T-cell (primary cell): ENCODE data around the gene PATZ1. TPM values are rescaled to one million over a fixed set of nuclear protein-coding genes. Genes with fewer than 3 reads are reported as not detected.

Source experiments
- ATAC-seq, 4 experiments: fragments of 200-7000 bp in 3 of 4; fragments of 150-1000 bp in 1 of 4; cut with Tn5 transposase; replicated peaks in 1 of 4; 1 replicate in 3 of 4; 2 replicates in 1 of 4; pipeline ENCODE4 v1.10.0; 2021; ENCODE audit warnings: moderate library complexity in 3 of 4, mild to moderate bottlenecking in 2 of 4, moderate number of reproducible peaks in 1 of 4
- CTCF ChIA-PET, 2 donors: fragments of 300-600 bp; sonication (Branson Sonifier 250); formaldehyde crosslinking; loops; one replicate each; lab custom pipeline; 2022; ENCODE audit warnings: antibody characterized with exemption in 2 of 2; lab: Charles Lee
- POLR2A ChIA-PET, 2 donors: fragments of 300-600 bp; sonication (Branson Sonifier 250); formaldehyde crosslinking; loops; one replicate each; lab custom pipeline; 2022; ENCODE audit warnings: antibody characterized with exemption in 2 of 2; lab: Charles Lee
- DNase-seq, 35 experiments: peaks; one replicate each; pipeline versions ENCODE4 v3.0.0 to v3.0.0-alpha.2; 2013 to 2023
- H3K27ac ChIP-seq: one replicate; pipeline ENCODE4 v1.5.1; 2013; ENCODE audit warnings: low read length
- H3K27me3 ChIP-seq, 2 experiments: replicated peaks in 1 of 2; 1 replicate in 1 of 2; 2 replicates in 1 of 2; pipeline versions ENCODE4 v1.6.1 to v1.7.0; 2013; ENCODE audit warnings: low read length in 1 of 2, mixed read lengths in 1 of 2; ENCODE audit not compliant: control insufficient read depth in 2 of 2, insufficient read depth in 2 of 2; ENCODE audit errors: extremely low read depth in 1 of 2
- H3K36me3 ChIP-seq, 2 donors: 1 replicate in 1 of 2; 2 replicates in 1 of 2; pipeline versions ENCODE4 v1.6.1 to v1.7.0; 2013; ENCODE audit warnings: low read length in 1 of 2; ENCODE audit not compliant: control insufficient read depth in 2 of 2, insufficient read depth in 1 of 2; ENCODE audit errors: extremely low read depth in 1 of 2
- H3K4me1 ChIP-seq, 2 experiments: 1 replicate in 1 of 2; 2 replicates in 1 of 2; pipeline versions ENCODE4 v1.6.1 to v1.7.0; 2013; ENCODE audit warnings: low read length in 2 of 2, mixed read lengths in 1 of 2; ENCODE audit not compliant: insufficient read depth in 2 of 2, control insufficient read depth in 1 of 2; ENCODE audit errors: extremely low read depth in 1 of 2
- H3K4me3 ChIP-seq, 2 donors: 1 replicate in 1 of 2; 2 replicates in 1 of 2; pipeline versions ENCODE4 v1.5.1 to v1.7.0; 2013; ENCODE audit warnings: mild to moderate bottlenecking in 2 of 2, low read length in 1 of 2, moderate library complexity in 1 of 2; ENCODE audit not compliant: control insufficient read depth in 1 of 2; ENCODE audit errors: extremely low read depth in 1 of 2
- H3K9me3 ChIP-seq: 2 replicates; pipeline ENCODE4 v1.7.0; 2013
- H3K27ac Mint-ChIP-seq, 2 donors: one replicate each; pipeline ENCODE4 v1.8.0; 2020 to 2021; ENCODE audit warnings: mild to moderate bottlenecking in 2 of 2, mixed read lengths in 2 of 2
- H3K27me3 Mint-ChIP-seq, 2 donors: one replicate each; pipeline ENCODE4 v1.8.0; 2021 to 2022; ENCODE audit warnings: mixed read lengths in 2 of 2
- H3K36me3 Mint-ChIP-seq: one replicate; pipeline ENCODE4 v1.8.0; 2021; ENCODE audit warnings: mixed read lengths
- H3K4me1 Mint-ChIP-seq, 3 donors: one replicate each; pipeline ENCODE4 v1.8.0; 2020 to 2022; ENCODE audit warnings: mixed read lengths in 3 of 3, mild to moderate bottlenecking in 1 of 3
- H3K4me3 Mint-ChIP-seq, 3 donors: one replicate each; pipeline ENCODE4 v1.8.0; 2020 to 2022; ENCODE audit warnings: mild to moderate bottlenecking in 3 of 3, mixed read lengths in 3 of 3, moderate library complexity in 3 of 3
- H3K9me3 Mint-ChIP-seq, 3 donors: one replicate each; pipeline ENCODE4 v1.8.0; 2020 to 2022; ENCODE audit warnings: mixed read lengths in 3 of 3
- WGBS: methylation state at CpG from one replicate; pipeline ENCODE4 v1.1.5; 2013; ENCODE audit warnings: missing lambda C conversion rate; ENCODE audit not compliant: insufficient coverage; 5-methylcytosine and 5-hydroxymethylcytosine counted together
- total RNA-seq, 35 experiments: library from RNA in 6 of 35; stranded (reverse) in 6 of 35; fragments of 120-200 nt in 1 of 35; gene quantifications; one replicate each; pipeline versions ENCODE4 v1.2.1 to v1.2.4 and lab custom pipeline; 2013 to 2026

The PATZ1 gene
- total RNA-seq, 5 donors from 2014 or later (not counting 1 experiment from before 2014, with no cell fraction given), result 53.1 to 56.7 (median 54.6) TPM

DNA sequence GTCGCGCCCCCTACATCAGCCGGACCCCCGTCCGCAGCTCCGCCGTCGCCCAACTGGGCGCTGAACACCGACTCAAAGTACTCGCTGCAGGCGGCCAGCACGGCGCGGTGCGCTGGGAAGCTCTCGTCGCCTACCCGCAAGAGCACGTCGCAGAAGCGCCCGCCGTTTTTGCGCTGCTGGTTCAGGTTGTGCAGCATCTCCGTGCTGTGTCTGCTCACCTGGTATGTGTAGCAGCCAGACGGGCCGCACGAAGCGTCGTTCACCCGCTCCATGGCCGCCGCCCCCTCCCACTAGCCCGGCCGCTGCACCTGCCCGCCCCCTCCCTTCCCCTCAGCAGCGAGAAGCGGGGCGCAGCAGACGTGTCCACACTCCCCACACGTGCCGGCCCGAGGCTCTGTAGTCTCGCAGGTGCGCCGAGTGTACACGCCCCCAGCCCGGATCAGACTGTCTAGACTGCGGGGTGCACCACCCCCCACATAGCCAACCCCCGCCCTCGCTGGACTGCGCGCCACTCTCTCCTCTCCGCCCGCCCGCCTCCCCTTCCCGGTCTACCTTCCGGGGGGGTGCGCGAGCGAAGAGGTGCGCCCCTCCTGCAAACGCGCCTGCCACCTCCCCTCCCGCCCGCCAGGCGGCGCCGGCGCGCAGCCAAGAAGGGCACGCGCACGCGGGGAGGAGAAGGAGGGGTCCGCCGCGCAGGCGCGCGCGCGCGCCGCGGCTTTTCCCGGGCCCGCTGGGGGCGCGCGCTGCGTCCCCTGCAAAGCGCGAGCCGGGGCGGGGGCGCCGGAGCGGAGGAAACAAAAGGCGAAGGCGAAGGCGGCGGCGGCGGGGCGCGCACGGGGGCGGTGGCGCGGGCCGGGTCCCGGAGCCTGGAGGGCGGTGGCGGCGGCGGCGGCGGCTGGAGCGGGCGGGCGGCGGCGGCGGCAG lies 553 bp downstream of the PATZ1 start:
- H3K27ac ChIP-seq, result peak overlapping the region; percentile 36
- H3K27me3 ChIP-seq, result no peaks in the 10 kb centered on the region
- Mint-ChIP-seq H3K4me1 (peaks cover 48 to 53% (median 48%) of the 10 kb centered on the region in 3 donors), H3K27me3 (no peaks in the 10 kb centered on the region), H3K9me3 (no peaks in the 10 kb centered on the region), H3K36me3 (peaks cover 16% of the 10 kb centered on the region), H3K4me3 (peak overlapping the region; percentile 81 to 87 (median 85)), H3K27ac (peak overlapping the region; percentile 88 to 91)
- CTCF ChIA-PET, result interaction anchor here (0.6 to 1.5 kb wide), 4 partner anchors 55 to 1148 kb away, joined by 3 to 7 read pairs (median 4); no protein-coding TSS in a partner anchor
- H3K36me3 ChIP-seq, result peaks cover 18 to 33% of the 10 kb centered on the region in 2 donors
- peaks cover 25 to 63% of the 10 kb centered on the region in 2 experiments for H3K4me1 ChIP-seq
- ATAC-seq (peak; percentile 63 to 77 (median 66)), DNase-seq (peak; percentile 78 to 96 (median 87))
- 1% methylated on average over 92 of the region's 126 CpGs for WGBS
- H3K4me3 ChIP-seq, result peak overlapping the region; percentile 61 to 76
- POLR2A ChIA-PET, result interaction anchor here (0.5 to 1.3 kb wide), 8 partner anchors 22 to 185 kb away, joined by 3 to 15 read pairs (median 4); partner anchors contain the start of gene PIK3IP1 (in 1 of the 2)
- H3K9me3 ChIP-seq, result no peaks in the 10 kb centered on the region

- H3K36me3 Mint-ChIP-seq, result peaks cover 20% of the 10 kb centered on the region
- Histone ChIP-seq H3K27ac (peak overlapping the region; percentile 50), H3K4me1 (peaks cover 25 to 71% of the 10 kb centered on the region in 2 experiments), H3K27me3 (no peaks in the 10 kb centered on the region), H3K4me3 (peak overlapping the region; percentile 61 to 68), H3K9me3 (no peaks in the 10 kb centered on the region), H3K36me3 (peaks cover 24 to 41% of the 10 kb centered on the region in 2 donors)
- ChIA-PET CTCF (no interaction called here), POLR2A (interaction anchor here (0.6 to 1.2 kb wide), 2 partner anchors 55 to 184 kb away, joined by 3 to 5 read pairs; no protein-coding TSS in a partner anchor)
- peak overlapping the region; percentile 81 to 87 (median 85) for H3K4me3 Mint-ChIP-seq
- no peaks in the 10 kb centered on the region for H3K27me3 Mint-ChIP-seq
- 13% methylated on average over 30 of the region's 35 CpGs for whole genome bisulfite sequencing
- H3K9me3 Mint-ChIP-seq, result no peaks in the 10 kb centered on the region
- DNase-seq (peak in 20 of 35 experiments; percentile 3 to 52 (median 18)), ATAC-seq (no peak)
- H3K27ac Mint-ChIP-seq, result peak overlapping the region; percentile 88 to 91
- peaks cover 56 to 62% (median 57%) of the 10 kb centered on the region in 3 donors for H3K4me1 Mint-ChIP-seq
These were observed 1.4 kb downstream of the PATZ1 start for GRCh38 chr22:31344578-31345330.

DNA sequence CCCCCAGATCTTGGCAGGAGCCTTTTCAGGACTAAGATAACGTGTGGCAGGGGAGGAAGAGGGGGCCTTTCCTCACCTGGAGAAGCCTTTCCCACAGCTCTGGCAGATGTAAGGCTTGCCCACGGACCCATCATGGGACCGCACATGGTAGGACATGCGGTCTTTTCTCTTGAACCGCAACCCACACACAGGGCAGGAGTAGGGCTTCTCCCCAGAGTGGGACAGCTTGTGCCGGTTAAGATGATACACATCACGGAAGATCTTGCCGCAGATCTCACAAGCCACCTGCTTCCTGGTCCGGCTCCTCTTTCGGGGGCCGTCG lies 1.9 kb downstream of the PATZ1 start:
- Histone ChIP-seq H3K9me3 (no peaks in the 10 kb centered on the region), H3K4me1 (peaks cover 25 to 74% of the 10 kb centered on the region in 2 experiments), H3K4me3 (peak overlapping the region; percentile 61 to 68), H3K36me3 (peaks cover 24 to 47% of the 10 kb centered on the region in 2 donors), H3K27me3 (no peaks in the 10 kb centered on the region), H3K27ac (peak overlapping the region; percentile 50)
- CTCF ChIA-PET, result no interaction called here
- Mint-ChIP-seq H3K9me3 (no peaks in the 10 kb centered on the region), H3K4me3 (peak overlapping the region; percentile 81 to 87 (median 85)), H3K36me3 (peaks cover 23% of the 10 kb centered on the region), H3K27me3 (no peaks in the 10 kb centered on the region), H3K4me1 (peaks cover 61 to 67% (median 62%) of the 10 kb centered on the region in 3 donors), H3K27ac (peak overlapping the region; percentile 88 to 91)
- POLR2A ChIA-PET, result no interaction called here
- ATAC-seq, result no peak
- peak in 4 of 35 experiments; percentile 7 to 48 (median 16) for DNase-seq
- 8% methylated on average over 10 of the region's 12 CpGs for WGBS

DNA sequence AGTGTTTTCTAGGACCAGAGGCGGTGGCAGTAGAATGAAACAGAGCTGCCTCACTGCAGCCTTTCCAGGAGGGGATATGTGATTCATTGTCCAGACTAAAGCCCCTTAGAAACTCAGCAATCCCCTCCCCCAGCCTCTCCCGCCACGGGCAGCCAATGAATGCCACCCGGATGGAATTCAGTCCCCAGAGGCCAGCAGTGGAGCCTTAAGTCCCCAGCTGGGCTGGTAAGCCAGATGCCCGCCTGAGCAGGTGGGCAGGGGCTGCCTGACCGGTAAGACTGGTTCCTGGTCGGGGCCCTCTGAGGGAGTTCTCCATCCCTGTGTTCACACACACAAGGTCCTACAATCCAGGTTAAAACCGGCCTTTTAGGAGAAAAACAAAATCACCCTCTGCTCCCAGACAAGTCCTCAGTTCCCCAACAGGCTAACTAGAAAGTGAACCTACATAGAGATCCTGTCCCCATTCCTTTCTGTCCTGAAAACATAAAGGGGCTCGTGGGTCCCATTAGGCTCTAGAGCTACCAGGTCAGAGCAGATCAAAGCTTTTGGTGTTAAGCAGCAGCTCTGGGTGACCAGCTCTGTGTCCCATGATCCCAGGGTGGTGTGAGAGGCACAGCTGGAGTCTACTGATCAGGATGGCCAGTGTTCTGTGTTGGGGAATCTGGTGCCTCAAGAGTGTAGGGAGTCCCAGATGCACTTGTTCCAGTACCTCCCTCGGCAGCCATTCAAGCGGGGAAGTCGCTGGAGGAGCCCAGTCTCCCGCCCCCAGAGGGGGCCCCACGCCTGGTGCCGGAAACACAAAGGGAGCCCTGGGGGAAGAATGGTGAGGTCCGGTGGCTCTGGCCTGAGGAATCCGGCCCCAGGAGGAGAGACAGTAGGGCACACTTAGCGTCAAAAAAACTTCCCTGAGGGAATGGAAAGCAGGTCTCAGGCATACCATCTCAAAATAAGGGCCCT lies 2.6 kb downstream of the PATZ1 start:
- DNase-seq (peak in 2 of 35 experiments; percentile 12 to 23), ATAC-seq (no peak)
- Histone ChIP-seq H3K4me3 (peak overlapping the region; percentile 61 to 68), H3K4me1 (peaks cover 25 to 75% of the 10 kb centered on the region in 2 experiments), H3K27me3 (no peaks in the 10 kb centered on the region), H3K9me3 (no peaks in the 10 kb centered on the region), H3K27ac (peak overlapping the region; percentile 50), H3K36me3 (peaks cover 24 to 53% of the 10 kb centered on the region in 2 donors)
- peak overlapping the region; percentile 81 to 87 (median 85) for H3K4me3 Mint-ChIP-seq
- ChIA-PET CTCF (no interaction called here), POLR2A (no interaction called here)
- no peaks in the 10 kb centered on the region for H3K27me3 Mint-ChIP-seq
- peaks cover 25% of the 10 kb centered on the region for H3K36me3 Mint-ChIP-seq
- peak overlapping the region; percentile 88 to 91 for H3K27ac Mint-ChIP-seq
- WGBS, result 50% methylated on average over 6 of the region's 18 CpGs
- no peaks in the 10 kb centered on the region for H3K9me3 Mint-ChIP-seq
- peaks cover 67 to 72% (median 67%) of the 10 kb centered on the region in 3 donors for H3K4me1 Mint-ChIP-seq

GRCh38 chr22:31342389-31343140 lies 3.6 kb downstream of the PATZ1 start:
- peaks cover 29% of the 10 kb centered on the region for H3K36me3 Mint-ChIP-seq
- 84% methylated on average over 6 of the region's 16 CpGs for WGBS
- Histone ChIP-seq H3K4me3 (peak overlapping the region in 1 of 2 donors; percentile 19), H3K4me1 (peaks cover 25 to 73% of the 10 kb centered on the region in 2 experiments), H3K27me3 (no peaks in the 10 kb centered on the region), H3K36me3 (peaks cover 27 to 63% of the 10 kb centered on the region in 2 donors), H3K9me3 (no peaks in the 10 kb centered on the region), H3K27ac (peak overlapping the region; percentile 6)
- peak overlapping the region; percentile 88 to 91 for H3K27ac Mint-ChIP-seq
- H3K4me3 Mint-ChIP-seq, result peak overlapping the region; percentile 81 to 87 (median 85)
- no peaks in the 10 kb centered on the region for H3K27me3 Mint-ChIP-seq
- H3K9me3 Mint-ChIP-seq, result no peaks in the 10 kb centered on the region
- peaks cover 73 to 77% (median 77%) of the 10 kb centered on the region in 3 donors for H3K4me1 Mint-ChIP-seq
- ATAC-seq, result no peak
- ChIA-PET CTCF (interaction anchor here in 1 of 2 donors (0.8 kb wide), 1 partner anchor 113 kb away, joined by 3 read pairs; no protein-coding TSS in a partner anchor), POLR2A (no interaction called here)
- no peak for DNase-seq
